Naive thymus-derived CD8-positive, alpha-beta T cell (primary cell): ENCODE measurements around the gene KCND2. TPM values are rescaled to one million over a fixed set of nuclear protein-coding genes. Genes with fewer than 3 reads are reported as not detected.

Source experiments
- ATAC-seq, 2 donors: fragments of 150-1000 bp; cut with Tn5 transposase in 1 of 2; sonication (Bioruptor Pico), chemical (Tn5 transposase) in 1 of 2; 1 replicate in 1 of 2; 2 replicates in 1 of 2; pipeline ENCODE4 v1.10.0; 2021; ENCODE audit warnings: mild to moderate bottlenecking in 2 of 2, moderate library complexity in 2 of 2
- POLR2A ChIA-PET: fragments of 350-600 bp; sonication (Branson Sonifier 250); formaldehyde crosslinking; loops from one replicate; lab custom pipeline; 2021; ENCODE audit warnings: antibody characterized with exemption; lab: Charles Lee
- DNase-seq, 10 donors: peaks; one replicate each; pipeline versions ENCODE4 v3.0.0 to v3.0.0-alpha.2; 2020 to 2022
- H3K27ac Mint-ChIP-seq, 10 donors: one replicate each; pipeline ENCODE4 v1.8.0; 2020 to 2022; ENCODE audit warnings: mild to moderate bottlenecking in 10 of 10, mixed read lengths in 10 of 10, moderate library complexity in 4 of 10, inconsistent platforms in 1 of 10
- H3K27me3 Mint-ChIP-seq, 5 donors: one replicate each; pipeline ENCODE4 v1.8.0; 2021 to 2022; ENCODE audit warnings: mixed read lengths in 5 of 5
- H3K36me3 Mint-ChIP-seq, 3 donors: one replicate each; pipeline ENCODE4 v1.8.0; 2020 to 2022; ENCODE audit warnings: mixed read lengths in 3 of 3, mild to moderate bottlenecking in 2 of 3, inconsistent platforms in 1 of 3
- H3K4me1 Mint-ChIP-seq, 4 donors: one replicate each; pipeline ENCODE4 v1.8.0; 2021 to 2022; ENCODE audit warnings: mixed read lengths in 4 of 4
- H3K4me3 Mint-ChIP-seq, 10 donors: one replicate each; pipeline ENCODE4 v1.8.0; 2020 to 2022; ENCODE audit warnings: mild to moderate bottlenecking in 10 of 10, mixed read lengths in 10 of 10, moderate library complexity in 6 of 10, inconsistent platforms in 1 of 10
- H3K9me3 Mint-ChIP-seq, 9 donors: one replicate each; pipeline ENCODE4 v1.8.0; 2020 to 2022; ENCODE audit warnings: mixed read lengths in 9 of 9, mild to moderate bottlenecking in 3 of 9, inconsistent platforms in 1 of 9, moderate library complexity in 1 of 9
- polyA plus RNA-seq, 3 donors: library from polyadenylated mRNA; unstranded; fragments of 300-500 nt; fragmentation: Illumina TruSeq; gene quantifications; one replicate each; pipeline ENCODE4 v1.2.3, GENCODE V29; 2021
- total RNA-seq, 8 experiments: library from RNA in 2 of 8; stranded (reverse) in 2 of 8; gene quantifications; one replicate each; pipeline ENCODE4 v1.2.3 and lab custom pipeline; 2021 to 2026

KCND2 gene
- total and polyA plus RNA-seq, 5 experiments from 2014 or later = not detected

DNA sequence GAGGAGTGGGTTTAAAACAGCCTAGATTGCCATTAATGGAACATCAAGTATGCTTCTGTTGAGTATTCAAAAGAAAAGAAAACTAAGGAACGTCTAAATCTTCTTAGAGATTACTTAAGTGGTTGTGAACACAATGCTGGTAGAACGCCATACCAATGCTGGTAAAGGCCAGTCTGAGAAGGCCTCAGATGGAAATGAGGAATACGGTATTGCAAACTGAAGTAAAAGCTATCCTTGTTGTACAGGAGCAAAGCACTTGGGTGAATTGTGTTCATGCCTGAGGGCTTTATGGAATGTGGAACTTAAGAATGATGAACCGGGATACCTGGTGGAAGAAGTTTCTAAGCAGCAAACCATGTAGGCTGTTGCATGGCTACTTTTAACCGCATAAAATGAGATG, 208.0 kb downstream of the KCND2 start:
- Mint-ChIP-seq H3K4me1 (no peaks in the 10 kb centered on the region), H3K9me3 (peaks cover 0 to 11% (median 0%) of the 10 kb centered on the region in 9 donors), H3K4me3 (no peak overlapping the region), H3K27ac (no peak overlapping the region), H3K36me3 (no peaks in the 10 kb centered on the region), H3K27me3 (no peaks in the 10 kb centered on the region)
- ATAC-seq = no peak
- no peak for DNase-seq
- POLR2A ChIA-PET = no interaction called here

- no peak for ATAC-seq
- POLR2A ChIA-PET = no interaction called here
- Mint-ChIP-seq H3K27me3 (no peaks in the 10 kb centered on the region), H3K36me3 (no peaks in the 10 kb centered on the region), H3K4me3 (no peak overlapping the region), H3K9me3 (peaks cover 0 to 11% (median 3%) of the 10 kb centered on the region in 9 donors), H3K27ac (no peak overlapping the region), H3K4me1 (no peaks in the 10 kb centered on the region)
- DNase-seq = no peak
Observed at GRCh38 chr7:120486164-120486563, 213.2 kb downstream of the KCND2 start.

GRCh38 chr7:120502132-120502531, 229.2 kb downstream of the KCND2 start:
- Mint-ChIP-seq H3K27me3 (no peaks in the 10 kb centered on the region), H3K4me3 (no peak overlapping the region), H3K27ac (no peak overlapping the region), H3K9me3 (peaks cover 0 to 7% (median 2%) of the 10 kb centered on the region in 9 donors), H3K36me3 (no peaks in the 10 kb centered on the region), H3K4me1 (no peaks in the 10 kb centered on the region)
- POLR2A ChIA-PET = no interaction called here
- ATAC-seq (no peak), DNase-seq (no peak)

DNA sequence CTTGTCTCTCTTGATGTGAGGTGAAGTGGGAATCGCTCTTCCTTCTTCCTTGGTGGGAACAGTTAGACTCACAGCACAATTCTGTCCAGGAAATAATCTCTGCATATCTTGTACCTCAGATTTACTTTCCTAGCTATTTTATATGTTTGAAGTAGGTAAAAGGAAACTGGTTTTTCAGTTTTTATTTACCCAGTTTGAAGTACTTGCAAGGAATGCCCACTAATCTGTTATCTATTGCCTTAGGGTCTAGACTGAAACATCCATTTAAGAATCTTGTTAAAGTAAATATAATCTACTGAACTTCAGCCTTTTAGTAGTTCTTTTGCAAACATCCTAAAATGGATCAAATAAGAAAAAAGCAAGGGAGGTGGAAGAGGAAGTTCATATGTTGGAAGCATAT, 229.8 kb downstream of the KCND2 start:
- ATAC-seq = no peak
- Mint-ChIP-seq H3K27ac (no peak overlapping the region), H3K4me1 (no peaks in the 10 kb centered on the region), H3K9me3 (peaks cover 0 to 7% (median 2%) of the 10 kb centered on the region in 9 donors), H3K4me3 (no peak overlapping the region), H3K27me3 (no peaks in the 10 kb centered on the region), H3K36me3 (no peaks in the 10 kb centered on the region)
- POLR2A ChIA-PET = no interaction called here
- DNase-seq = no peak

DNA sequence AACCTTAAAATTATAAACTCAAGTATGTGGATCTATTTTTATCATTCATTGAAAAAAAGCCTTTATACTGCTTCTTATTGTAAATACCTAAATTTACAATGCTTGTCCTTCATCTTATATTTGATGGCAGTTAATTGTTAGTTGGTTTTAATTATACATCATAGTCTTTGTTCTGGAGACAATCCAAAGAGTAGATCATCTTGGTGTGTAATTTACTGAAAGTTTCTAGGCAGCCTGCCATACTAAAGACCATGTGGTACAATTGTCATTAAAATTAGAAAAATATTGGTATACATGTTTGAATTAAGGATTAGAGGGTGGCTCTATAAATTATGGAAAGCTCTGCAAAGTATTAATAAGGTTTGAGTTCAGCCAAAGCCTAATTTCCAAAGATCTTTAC, 231.4 kb downstream of the KCND2 start:
- Mint-ChIP-seq H3K4me1 (no peaks in the 10 kb centered on the region), H3K27me3 (no peaks in the 10 kb centered on the region), H3K4me3 (no peak overlapping the region), H3K27ac (no peak overlapping the region), H3K9me3 (peaks cover 0 to 7% (median 2%) of the 10 kb centered on the region in 9 donors), H3K36me3 (no peaks in the 10 kb centered on the region)
- DNase-seq (no peak), ATAC-seq (no peak)
- POLR2A ChIA-PET = no interaction called here

GRCh38 chr7:120505770-120506169, 232.8 kb downstream of the KCND2 start:
- no peak for ATAC-seq
- Mint-ChIP-seq H3K36me3 (no peaks in the 10 kb centered on the region), H3K4me3 (no peak overlapping the region), H3K4me1 (no peaks in the 10 kb centered on the region), H3K27ac (no peak overlapping the region), H3K27me3 (no peaks in the 10 kb centered on the region), H3K9me3 (peaks cover 0 to 11% (median 2%) of the 10 kb centered on the region in 9 donors)
- no peak for DNase-seq
- POLR2A ChIA-PET = no interaction called here

DNA sequence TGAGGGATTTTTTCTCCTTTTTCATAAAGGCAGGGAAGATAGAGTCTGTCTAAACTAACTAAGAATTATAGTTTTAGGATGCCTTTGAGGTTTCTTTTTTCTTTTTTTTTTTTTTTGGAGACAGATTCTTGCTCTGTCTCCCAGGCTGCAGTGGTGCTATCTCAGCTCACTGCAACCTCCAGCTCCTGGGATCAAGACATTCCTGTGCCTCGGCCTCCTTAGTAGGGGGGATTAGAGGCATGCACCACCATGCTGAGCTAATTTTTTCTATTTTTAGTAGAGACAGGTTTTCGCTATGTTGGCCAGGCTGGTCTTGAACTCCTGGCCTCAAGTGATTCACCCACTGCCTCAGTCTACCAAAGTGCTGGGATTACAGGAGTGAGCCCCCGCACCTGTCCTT, 239.7 kb downstream of the KCND2 start:
- POLR2A ChIA-PET = interaction anchor here (0.7 kb wide), 1 partner anchor 18 kb away, joined by 3 read pairs; no protein-coding TSS in a partner anchor
- H3K4me3 Mint-ChIP-seq = no peak overlapping the region
- H3K9me3 Mint-ChIP-seq = peaks cover 0 to 12% (median 0%) of the 10 kb centered on the region in 9 donors
- H3K27ac Mint-ChIP-seq = no peak overlapping the region
- no peak for DNase-seq
- no peak for ATAC-seq
- H3K4me1 Mint-ChIP-seq = no peaks in the 10 kb centered on the region
- no peaks in the 10 kb centered on the region for H3K27me3 Mint-ChIP-seq
- H3K36me3 Mint-ChIP-seq = no peaks in the 10 kb centered on the region

DNA sequence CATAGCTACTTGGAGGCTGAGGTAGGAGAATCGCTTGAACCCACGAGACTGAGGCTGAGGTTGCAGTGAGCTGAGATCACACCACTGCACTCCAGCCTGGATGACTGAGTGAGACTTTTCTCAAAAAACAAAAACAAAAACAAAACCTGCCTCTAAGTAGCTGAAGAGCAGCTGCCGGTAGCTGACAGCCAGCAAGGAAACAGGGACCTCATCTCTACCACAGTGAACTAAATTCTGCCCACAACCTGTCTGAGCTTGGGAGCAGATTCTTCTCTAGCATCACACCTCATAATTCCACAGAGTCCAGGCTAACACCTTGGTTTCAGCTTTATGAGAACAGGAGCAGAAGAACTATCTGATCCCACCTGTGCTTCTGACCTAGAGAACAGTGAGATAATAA, 246.2 kb downstream of the KCND2 start:
- Mint-ChIP-seq H3K4me1 (no peaks in the 10 kb centered on the region), H3K36me3 (no peaks in the 10 kb centered on the region), H3K27ac (no peak overlapping the region), H3K4me3 (no peak overlapping the region), H3K9me3 (peaks cover 0 to 18% (median 3%) of the 10 kb centered on the region in 9 donors), H3K27me3 (no peaks in the 10 kb centered on the region)
- POLR2A ChIA-PET = no interaction called here
- ATAC-seq = no peak
- DNase-seq = no peak

- ATAC-seq (no peak), DNase-seq (no peak)
- H3K36me3 Mint-ChIP-seq = no peaks in the 10 kb centered on the region
- H3K27ac Mint-ChIP-seq = no peak overlapping the region
- H3K27me3 Mint-ChIP-seq = no peaks in the 10 kb centered on the region
- no peaks in the 10 kb centered on the region for H3K4me1 Mint-ChIP-seq
- no peak overlapping the region for H3K4me3 Mint-ChIP-seq
- POLR2A ChIA-PET = no interaction called here
- peaks cover 0 to 18% (median 3%) of the 10 kb centered on the region in 9 donors for H3K9me3 Mint-ChIP-seq
Observed at GRCh38 chr7:120521761-120522737, 249.1 kb downstream of the KCND2 start.

DNA sequence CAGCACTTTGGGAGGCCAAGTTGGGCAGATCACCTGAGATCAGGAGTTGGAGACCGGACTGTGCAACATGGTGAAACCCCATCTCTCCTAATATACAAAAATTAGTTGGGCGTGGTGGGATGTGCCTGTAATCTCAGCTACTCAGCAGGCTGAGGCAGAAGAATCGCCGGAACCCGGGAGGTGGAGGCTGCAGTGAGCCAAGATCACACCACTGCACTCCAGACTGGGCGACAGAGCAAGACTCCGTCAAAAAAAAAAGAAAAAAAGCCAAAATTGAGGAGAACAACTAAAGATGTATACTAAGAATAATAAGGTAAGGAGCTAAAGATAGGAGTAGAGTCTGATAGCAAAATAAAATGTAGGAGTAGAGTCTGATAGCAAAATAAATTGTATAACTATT, 251.0 kb downstream of the KCND2 start:
- Mint-ChIP-seq H3K27me3 (no peaks in the 10 kb centered on the region), H3K36me3 (no peaks in the 10 kb centered on the region), H3K9me3 (peaks cover 0 to 12% (median 0%) of the 10 kb centered on the region in 9 donors), H3K27ac (no peak overlapping the region), H3K4me1 (no peaks in the 10 kb centered on the region), H3K4me3 (no peak overlapping the region)
- POLR2A ChIA-PET = no interaction called here
- DNase-seq (no peak), ATAC-seq (no peak)

DNA sequence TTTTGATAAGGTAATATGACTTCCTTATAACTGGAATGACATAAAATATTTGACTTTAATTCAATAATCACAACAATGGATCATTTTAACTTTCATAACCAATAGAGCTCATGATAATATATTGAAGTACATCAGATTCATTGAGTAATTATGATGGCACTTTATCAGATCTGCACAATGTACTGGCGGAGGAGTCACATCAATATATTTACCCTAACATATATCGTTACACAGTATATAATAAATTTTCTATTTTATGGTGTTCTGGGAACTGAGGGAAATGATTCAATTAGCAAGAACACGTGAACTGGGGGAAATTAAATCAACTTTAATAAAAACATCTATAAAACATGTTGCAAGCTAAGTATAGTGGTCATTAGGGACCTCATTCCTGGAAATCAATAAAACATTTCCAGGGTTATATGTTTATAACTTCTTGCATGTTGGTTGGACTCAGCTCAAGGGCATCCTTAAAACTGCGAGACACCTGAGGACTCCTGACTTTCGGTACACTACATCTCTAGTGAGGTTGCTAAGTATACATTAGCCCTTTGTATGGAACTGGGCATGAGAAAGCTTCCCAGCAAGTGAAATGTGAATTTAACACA, 254.0 kb downstream of the KCND2 start:
- DNase-seq (no peak), ATAC-seq (no peak)
- POLR2A ChIA-PET = no interaction called here
- peaks cover 0 to 16% (median under 1%) of the 10 kb centered on the region in 9 donors for H3K9me3 Mint-ChIP-seq
- H3K27me3 Mint-ChIP-seq = no peaks in the 10 kb centered on the region
- no peak overlapping the region for H3K27ac Mint-ChIP-seq
- H3K36me3 Mint-ChIP-seq = no peaks in the 10 kb centered on the region
- H3K4me3 Mint-ChIP-seq = no peak overlapping the region
- no peaks in the 10 kb centered on the region for H3K4me1 Mint-ChIP-seq

- Mint-ChIP-seq H3K27me3 (no peaks in the 10 kb centered on the region), H3K36me3 (no peaks in the 10 kb centered on the region), H3K4me3 (no peak overlapping the region), H3K9me3 (peaks cover 0 to 16% (median 2%) of the 10 kb centered on the region in 9 donors), H3K4me1 (no peaks in the 10 kb centered on the region), H3K27ac (no peak overlapping the region)
- POLR2A ChIA-PET = no interaction called here
- DNase-seq = no peak
- ATAC-seq = no peak
Observed at GRCh38 chr7:120529736-120530135, 256.8 kb downstream of the KCND2 start.

DNA sequence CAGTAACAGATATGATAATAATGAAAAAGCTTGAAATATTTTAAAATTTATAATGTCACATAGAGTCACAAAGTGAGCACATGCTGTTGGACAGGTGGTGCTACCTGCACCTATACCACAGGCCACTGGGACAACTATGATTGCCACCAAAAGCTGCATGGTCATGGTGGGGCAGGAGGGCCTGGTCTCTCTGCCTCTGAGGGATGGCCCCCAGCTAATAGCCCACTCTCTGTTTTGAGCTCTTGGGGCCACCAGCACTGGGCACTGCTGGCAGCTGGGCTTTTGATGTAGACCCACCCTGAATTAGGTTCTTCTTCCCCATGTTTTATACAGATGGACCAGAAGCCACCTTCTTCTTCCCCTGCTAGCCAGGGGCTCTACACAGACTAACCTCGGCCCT, 265.4 kb downstream of the KCND2 start:
- no peaks in the 10 kb centered on the region for H3K4me1 Mint-ChIP-seq
- ATAC-seq (no peak), DNase-seq (no peak)
- no peak overlapping the region for H3K27ac Mint-ChIP-seq
- POLR2A ChIA-PET = no interaction called here
- H3K36me3 Mint-ChIP-seq = no peaks in the 10 kb centered on the region
- H3K27me3 Mint-ChIP-seq = no peaks in the 10 kb centered on the region
- no peak overlapping the region for H3K4me3 Mint-ChIP-seq
- peaks cover 0 to 5% (median 0%) of the 10 kb centered on the region in 9 donors for H3K9me3 Mint-ChIP-seq
